Measurements from ENCODE around the gene MKS1.

The MKS1 gene

GRCh38 chr17:58195518-58196123, 23.4 kb downstream of the MKS1 start:
- peak; percentile 38 for DNase-seq

GRCh38 chr17:58193641-58194255, 25.3 kb downstream of the MKS1 start:
- no peak for DNase-seq

GRCh38 chr17:58192612-58193011, 26.4 kb downstream of the MKS1 start, which contains the start of gene EPX:
TSS of gene EPX (plus strand) at chr17:58192726. CDS start at chr17:58192847, 121 bp downstream.
- no peak for DNase-seq

- peak; percentile 62 for DNase-seq
These were observed 27.7 kb downstream of the MKS1 start for GRCh38 chr17:58191241-58191896.

- DNase-seq = peak; percentile 77
These were observed 29.5 kb downstream of the MKS1 start for GRCh38 chr17:58189436-58190146.

GRCh38 chr17:58187675-58188074, 31.4 kb downstream of the MKS1 start:
- no peak for DNase-seq

GRCh38 chr17:58187063-58187462, 32.0 kb downstream of the MKS1 start:
- no peak for DNase-seq

- DNase-seq = no peak
These were observed 32.5 kb downstream of the MKS1 start for GRCh38 chr17:58186591-58186990.

- DNase-seq = peak; percentile 77
These were observed 33.9 kb downstream of the MKS1 start for GRCh38 chr17:58184986-58185761.

- peak; percentile 52 for DNase-seq
These were observed 34.6 kb downstream of the MKS1 start for GRCh38 chr17:58184308-58184985.

- no peak for DNase-seq
These were observed 35.5 kb downstream of the MKS1 start for GRCh38 chr17:58183514-58183913.

GRCh38 chr17:58181796-58182195, 37.3 kb downstream of the MKS1 start:
- DNase-seq = no peak

GRCh38 chr17:58176200-58176599, 42.9 kb downstream of the MKS1 start:
- DNase-seq = peak; percentile 66

- DNase-seq = no peak
These were observed 44.2 kb downstream of the MKS1 start for GRCh38 chr17:58174871-58175270.

GRCh38 chr17:58172369-58173071, 46.5 kb downstream of the MKS1 start:
- DNase-seq = peak; percentile 76

GRCh38 chr17:58170622-58171021, 48.4 kb downstream of the MKS1 start:
- no peak for DNase-seq

GRCh38 chr17:58166682-58167081, 52.4 kb downstream of the MKS1 start, which contains the start of gene OR4D2:
TSS of gene OR4D2 (plus strand) at chr17:58166982. CDS start at chr17:58169656, 2,674 bp downstream.
- DNase-seq = no peak

- no peak for DNase-seq
These were observed 53.1 kb downstream of the MKS1 start for GRCh38 chr17:58165981-58166380.

- no peak for DNase-seq
These were observed 57.5 kb downstream of the MKS1 start for GRCh38 chr17:58161566-58161965.

GRCh38 chr17:58158181-58158580, 60.9 kb downstream of the MKS1 start:
- no peak for DNase-seq
